HG02759 (cell line): ENCODE measurements around the gene CDH15.
"Not testable (repeated sequence)": the region's sequence is repeated elsewhere in the genome, so short reads cannot be mapped to it uniquely, and the experiment has no call there.

Source experiments
- ATAC-seq: cut with Tn5 transposase; IDR thresholded peaks from one replicate; pipeline ENCODE4 v1.9.1; 2021; ENCODE audit warnings: mild to moderate bottlenecking, moderate library complexity; ENCODE audit not compliant: unreplicated experiment

Gene CDH15

DNA sequence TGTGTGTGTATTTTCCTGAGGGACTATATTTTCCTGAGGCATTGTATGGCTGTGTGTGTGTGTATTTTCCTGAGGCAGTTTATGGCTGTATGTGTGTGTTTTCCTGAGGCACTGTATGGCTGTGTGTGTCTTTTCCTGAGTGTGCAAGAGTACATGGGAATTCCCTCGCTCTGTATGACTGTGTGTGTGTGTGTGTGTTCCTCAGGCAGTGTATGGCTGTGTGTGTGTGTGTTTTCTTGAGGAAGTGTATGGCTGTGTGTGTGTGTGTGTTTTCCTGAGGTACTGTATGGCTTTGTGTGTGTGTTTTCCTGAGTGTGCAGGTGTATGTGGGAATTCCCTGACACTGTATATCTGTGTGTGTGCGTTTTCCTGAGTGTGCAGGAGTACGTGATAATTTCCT, 50.1 kb downstream of the CDH15 start:
- ATAC-seq: no peak

DNA sequence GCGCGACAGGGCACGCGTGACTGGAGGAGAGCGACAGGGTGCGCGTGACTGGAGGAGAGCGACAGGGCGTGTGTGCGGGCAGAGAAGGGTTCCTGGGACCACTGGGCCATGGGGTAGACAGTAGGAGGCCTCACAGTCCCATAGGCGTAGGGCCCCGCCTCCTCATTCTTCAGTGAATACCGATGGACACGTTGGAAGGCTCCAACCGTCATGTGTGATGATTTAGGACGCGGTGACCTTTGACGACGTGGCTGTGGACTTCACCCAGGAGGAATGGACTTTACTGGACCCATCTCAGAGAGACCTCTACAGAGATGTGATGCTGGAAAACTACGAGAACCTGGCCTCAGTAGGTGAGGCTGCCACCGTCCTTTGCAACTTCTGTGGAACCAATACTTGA, 51.4 kb downstream of the CDH15 start:
- no peak for ATAC-seq

DNA sequence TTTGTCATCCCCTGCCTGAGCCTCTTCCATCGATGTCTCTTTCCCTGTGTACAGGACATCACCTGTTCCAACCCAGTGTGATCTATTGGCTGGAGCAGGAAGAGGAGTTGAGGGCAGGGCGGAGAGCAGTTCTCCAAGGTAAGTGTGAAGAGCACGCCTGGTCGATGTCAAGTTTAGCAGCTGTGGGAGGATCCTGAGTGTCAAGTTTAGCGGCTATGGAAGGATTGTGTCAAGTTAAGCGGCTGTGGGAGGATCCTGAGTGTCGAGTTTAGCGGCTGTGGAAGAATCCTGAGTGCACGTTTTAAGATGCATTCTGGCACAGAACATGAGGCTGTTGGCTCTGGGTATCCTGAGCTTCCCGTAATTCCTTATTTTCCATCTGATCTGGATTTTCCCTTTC, 53.1 kb downstream of the CDH15 start:
- no peak for ATAC-seq

GRCh38 chr16:89230255-89230654, 58.7 kb downstream of the CDH15 start:
- ATAC-seq: no peak

- no peak for ATAC-seq
Observed at GRCh38 chr16:89232107-89232506, 60.6 kb downstream of the CDH15 start.

- no peak for ATAC-seq
Observed at GRCh38 chr16:89233678-89234490, 62.3 kb downstream of the CDH15 start.

- ATAC-seq: no peak
Observed at GRCh38 chr16:89237733-89238132, 66.2 kb downstream of the CDH15 start.

DNA sequence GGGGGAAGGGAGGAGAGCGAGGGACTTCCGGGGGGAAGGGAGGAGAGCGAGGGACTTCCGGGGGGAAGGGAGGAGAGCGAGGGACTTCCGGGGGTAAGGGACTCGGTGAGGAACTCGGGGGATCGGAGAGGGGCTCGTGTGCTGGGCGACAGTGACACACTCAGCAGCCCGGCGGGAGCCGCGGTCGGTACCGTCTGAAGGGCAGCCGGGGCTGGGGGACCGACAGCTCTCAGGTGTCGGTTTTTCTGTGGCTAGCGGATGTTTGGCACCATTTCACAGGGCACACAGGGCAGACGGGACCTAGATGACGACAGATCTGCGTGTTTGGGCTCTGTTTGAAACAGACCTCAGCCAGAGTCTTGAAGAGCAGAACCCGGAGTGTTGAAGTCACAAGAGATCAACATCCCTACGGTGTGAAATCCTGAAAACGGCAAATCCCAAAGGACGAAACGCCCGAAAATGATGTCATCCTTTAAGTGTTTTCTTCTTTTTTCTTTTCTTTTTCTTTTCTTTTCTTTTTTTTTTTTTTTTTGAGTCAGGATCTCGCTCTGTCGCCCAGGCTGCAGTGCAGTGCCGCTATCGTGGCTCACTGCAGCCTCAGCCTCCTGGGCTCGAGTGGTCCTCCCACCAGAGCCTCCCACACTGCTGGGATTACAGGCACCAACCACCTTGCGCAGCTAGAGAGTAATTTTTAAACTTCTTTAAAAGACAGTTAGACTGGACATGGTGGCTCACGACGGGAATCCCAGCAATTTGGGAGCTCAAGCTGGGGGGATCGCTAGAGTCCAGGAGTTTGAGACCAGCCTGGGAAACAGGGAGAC, 69.8 kb downstream of the CDH15 start:
- ATAC-seq: peak; percentile 67

GRCh38 chr16:89242795-89243200, 71.2 kb downstream of the CDH15 start:
- no peak for ATAC-seq

DNA sequence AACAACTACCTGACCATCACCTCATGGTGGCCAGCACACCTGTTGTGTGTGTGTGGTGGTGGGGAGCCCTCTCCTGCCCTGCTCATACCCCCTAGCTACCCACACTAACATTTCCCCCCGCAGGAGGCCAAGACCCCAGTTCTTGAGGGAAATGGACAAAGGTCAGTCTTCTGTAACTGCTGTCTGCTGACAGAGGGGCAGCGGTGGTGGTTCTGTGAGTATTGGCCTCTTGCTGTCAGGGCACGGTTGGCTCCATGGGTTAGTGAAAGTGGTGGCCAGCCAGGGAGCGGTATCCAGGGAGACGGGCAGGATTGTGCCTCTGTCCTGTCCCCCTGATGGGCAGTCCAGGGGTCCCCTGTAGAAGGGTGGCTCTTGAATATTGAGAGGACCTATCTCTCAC, 72.1 kb downstream of the CDH15 start:
- no peak for ATAC-seq

- ATAC-seq: not testable (repeated sequence)
Observed at GRCh38 chr16:89244264-89244663, 72.7 kb downstream of the CDH15 start.

- ATAC-seq: no peak
Observed at GRCh38 chr16:89244754-89245153, 73.2 kb downstream of the CDH15 start.
